Suppressor macrophage treated with lipopolysaccharide for 4 hours (primary cell): ENCODE data around the gene RAB39A.

Source experiments
- DNase-seq: peaks from one replicate; pipeline ENCODE4 v3.0.0-alpha.2; 2020

Gene RAB39A

GRCh38 chr11:107962181-107962580 lies 33.9 kb downstream of the RAB39A start:
- no peak for DNase-seq

- no peak for DNase-seq
Observed at GRCh38 chr11:107963091-107963490, 34.8 kb downstream of the RAB39A start.

DNA sequence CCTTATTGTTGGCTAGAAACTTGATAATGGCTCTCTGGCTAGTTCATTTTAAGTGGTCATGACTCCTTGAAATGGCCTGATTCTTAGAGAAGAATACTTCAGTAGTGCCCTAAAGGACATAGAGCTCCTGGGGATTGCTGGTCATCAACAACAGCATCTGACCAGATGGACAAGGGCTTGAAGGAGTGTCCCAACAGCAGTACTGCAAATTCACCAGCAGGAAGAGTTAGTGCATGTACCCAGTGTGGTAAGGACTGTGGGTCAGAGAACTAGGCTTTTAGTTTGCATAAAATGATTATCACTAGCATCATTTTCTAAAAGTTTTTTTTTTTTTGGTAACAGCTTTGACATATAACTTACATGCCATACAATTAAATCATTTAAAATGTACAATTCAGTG lies 41.0 kb downstream of the RAB39A start:
- DNase-seq: no peak

- DNase-seq: no peak
Observed at GRCh38 chr11:107970049-107970448, 41.8 kb downstream of the RAB39A start.

GRCh38 chr11:107973641-107974040 lies 45.4 kb downstream of the RAB39A start:
- DNase-seq: no peak

- peak; percentile 96 for DNase-seq
Observed at GRCh38 chr11:107988397-107989158, 60.3 kb downstream of the RAB39A start.

GRCh38 chr11:107991868-107992414 lies 63.7 kb downstream of the RAB39A start:
- DNase-seq: no peak

- no peak for DNase-seq
Observed at GRCh38 chr11:107996006-107996776, 67.9 kb downstream of the RAB39A start.

DNA sequence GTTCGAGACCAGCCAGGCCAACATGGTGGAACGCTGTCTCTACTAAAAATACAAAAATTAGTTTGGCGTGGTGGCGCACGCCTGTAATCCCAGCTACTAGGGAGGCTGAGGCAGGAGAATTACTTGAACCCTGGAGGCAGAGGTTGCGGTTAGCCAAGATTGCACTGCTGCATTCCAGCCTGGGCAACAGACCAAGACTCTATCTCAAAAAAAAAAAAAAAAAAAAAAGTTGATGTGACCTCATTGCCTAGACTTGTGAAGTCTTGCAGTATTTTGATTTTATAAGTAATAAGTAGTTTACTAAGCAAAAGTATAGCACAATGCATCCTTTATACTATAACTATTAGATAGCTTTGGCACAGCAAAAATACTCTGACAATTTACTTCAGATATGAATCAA lies 70.5 kb downstream of the RAB39A start:
- DNase-seq: no peak

DNA sequence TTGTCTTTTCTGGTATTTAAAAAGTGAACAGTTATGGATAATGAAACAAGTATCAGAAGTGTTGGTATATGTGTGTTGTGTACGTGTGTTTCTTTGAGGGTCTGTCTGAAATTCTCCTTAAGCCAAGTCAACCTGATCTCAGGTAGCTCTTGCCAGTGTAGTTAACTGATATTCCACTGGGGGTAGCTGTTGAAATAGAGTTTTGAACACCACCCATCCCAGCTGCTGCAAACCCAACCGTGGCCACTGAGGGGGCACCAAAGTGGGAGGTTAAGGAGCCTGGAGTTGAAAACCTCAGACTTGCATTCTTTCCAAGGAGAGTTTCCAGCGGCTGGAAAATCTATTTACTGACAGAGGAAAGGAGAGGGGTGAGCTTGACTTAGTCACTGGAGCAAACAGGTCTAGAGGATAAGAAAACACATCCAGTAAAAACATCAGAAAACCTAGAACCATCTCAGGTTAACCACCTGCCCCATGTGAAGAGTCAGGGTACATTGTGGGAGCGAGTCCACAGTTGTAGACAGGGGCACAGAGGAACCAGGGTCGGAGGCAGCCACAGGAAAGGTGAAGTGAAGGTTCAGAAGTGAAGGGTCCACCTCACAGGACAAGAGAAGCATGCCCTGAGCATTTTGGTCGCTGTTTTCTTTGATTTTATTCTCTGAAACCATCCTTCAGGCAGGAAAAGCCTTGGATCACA lies 71.7 kb downstream of the RAB39A start:
- peak; percentile 29 for DNase-seq

DNA sequence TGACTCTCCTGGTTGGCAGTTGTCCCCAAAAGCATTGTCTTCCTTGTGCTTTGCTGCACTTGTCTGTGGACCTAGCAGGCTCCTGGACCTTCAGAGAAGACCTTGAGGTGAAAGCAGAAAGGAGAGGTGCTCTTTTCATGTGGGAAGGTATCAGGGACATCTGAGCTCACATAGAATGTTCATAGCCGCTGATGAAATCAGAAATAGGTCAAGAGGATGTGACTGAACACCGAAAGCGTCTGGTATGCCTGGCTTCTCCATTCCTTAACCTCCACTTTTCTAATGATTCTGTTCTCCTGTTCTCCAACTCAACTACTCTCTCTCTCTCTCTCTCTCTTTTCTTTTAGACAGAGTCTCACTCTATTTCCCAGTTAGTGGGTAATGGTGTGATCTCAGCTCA lies 74.2 kb downstream of the RAB39A start:
- DNase-seq: no peak

GRCh38 chr11:108003623-108004022 lies 75.4 kb downstream of the RAB39A start:
- DNase-seq: no peak

DNA sequence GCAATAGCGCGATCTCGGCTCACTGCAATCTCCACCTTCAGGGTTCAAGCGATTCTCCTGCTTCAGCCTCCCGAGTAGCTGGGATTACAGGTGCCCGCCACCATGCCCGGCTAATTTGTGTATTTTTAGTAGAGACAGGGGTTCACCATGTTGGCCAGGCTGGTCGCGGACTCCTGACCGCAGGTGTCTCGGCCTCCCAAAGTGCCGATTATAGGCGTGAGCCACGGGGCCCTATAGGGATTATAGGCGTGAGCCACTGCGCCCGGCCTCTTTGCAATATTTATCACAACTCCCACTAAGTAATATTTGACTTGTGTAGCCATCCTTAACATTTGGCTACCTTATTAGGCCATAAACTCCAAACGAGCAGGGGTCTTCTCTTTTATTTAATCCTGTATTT lies 79.6 kb downstream of the RAB39A start:
- DNase-seq: no peak

DNA sequence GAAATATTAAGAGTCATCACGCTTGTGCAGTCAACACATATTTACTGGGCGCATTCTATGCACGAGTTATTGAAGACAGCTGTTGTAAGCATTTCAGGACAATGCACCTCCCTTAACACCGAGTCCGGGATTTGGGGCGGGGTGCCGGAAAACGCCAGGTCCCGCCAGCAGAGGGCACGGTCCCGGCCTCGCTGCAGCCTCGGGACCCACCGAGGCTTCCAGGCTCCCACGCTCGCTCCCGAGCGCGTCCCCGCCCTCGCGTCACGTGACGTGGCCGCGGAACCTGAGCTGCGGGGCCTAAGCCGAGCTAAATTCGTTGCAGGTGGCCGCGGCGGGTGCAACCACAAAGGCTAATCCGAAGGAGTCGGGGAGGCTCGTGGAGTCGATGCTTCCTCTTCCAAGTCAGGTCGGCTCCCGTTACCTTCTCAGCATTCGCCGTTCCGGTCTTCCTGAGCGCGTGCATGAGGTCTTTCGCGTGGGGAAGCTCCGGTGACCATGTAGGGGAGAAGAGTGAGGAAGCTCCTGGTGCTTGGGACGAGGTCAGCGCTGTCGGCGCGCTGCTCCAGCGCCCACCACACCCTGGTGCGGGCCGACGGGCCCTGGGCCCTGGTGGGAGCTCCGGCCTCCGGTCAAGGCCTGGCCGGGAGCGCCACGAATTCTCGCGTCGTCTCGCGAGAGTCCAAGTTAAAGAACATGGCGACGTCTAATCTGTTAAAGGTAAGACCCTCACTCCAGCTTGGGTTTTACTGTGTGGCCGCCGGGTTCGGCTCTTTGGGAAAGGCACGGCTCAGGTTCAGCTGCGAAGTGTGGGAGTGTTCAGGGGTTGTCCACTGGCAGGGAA lies 80.6 kb downstream of the RAB39A start, which contains the start of gene CUL5:
Gene CUL5 (plus strand): TSS at position 243 of the 841 bp plus-strand sequence. CDS start 451 bp downstream, at position 694.
- peak; percentile 96 for DNase-seq

- DNase-seq: peak; percentile 32
Observed at GRCh38 chr11:108009497-108010370, 81.5 kb downstream of the RAB39A start.

GRCh38 chr11:108012139-108012725 lies 84.0 kb downstream of the RAB39A start:
- DNase-seq: no peak
